ENCODE data around the gene FLNB. TPM values are rescaled to one million over a fixed set of nuclear protein-coding genes. Genes with fewer than 3 reads are reported as not detected.
A peak's percentile ranks its signal among the peaks of the same experiment; 100 is the strongest.
"Not testable (repeated sequence)": the region's sequence is repeated elsewhere in the genome, so short reads cannot be mapped to it uniquely, and the experiment has no call there.

FLNB gene
- total and polyA plus RNA-seq, 2 experiments from 2014 or later, result 69.4 to 172 TPM

DNA sequence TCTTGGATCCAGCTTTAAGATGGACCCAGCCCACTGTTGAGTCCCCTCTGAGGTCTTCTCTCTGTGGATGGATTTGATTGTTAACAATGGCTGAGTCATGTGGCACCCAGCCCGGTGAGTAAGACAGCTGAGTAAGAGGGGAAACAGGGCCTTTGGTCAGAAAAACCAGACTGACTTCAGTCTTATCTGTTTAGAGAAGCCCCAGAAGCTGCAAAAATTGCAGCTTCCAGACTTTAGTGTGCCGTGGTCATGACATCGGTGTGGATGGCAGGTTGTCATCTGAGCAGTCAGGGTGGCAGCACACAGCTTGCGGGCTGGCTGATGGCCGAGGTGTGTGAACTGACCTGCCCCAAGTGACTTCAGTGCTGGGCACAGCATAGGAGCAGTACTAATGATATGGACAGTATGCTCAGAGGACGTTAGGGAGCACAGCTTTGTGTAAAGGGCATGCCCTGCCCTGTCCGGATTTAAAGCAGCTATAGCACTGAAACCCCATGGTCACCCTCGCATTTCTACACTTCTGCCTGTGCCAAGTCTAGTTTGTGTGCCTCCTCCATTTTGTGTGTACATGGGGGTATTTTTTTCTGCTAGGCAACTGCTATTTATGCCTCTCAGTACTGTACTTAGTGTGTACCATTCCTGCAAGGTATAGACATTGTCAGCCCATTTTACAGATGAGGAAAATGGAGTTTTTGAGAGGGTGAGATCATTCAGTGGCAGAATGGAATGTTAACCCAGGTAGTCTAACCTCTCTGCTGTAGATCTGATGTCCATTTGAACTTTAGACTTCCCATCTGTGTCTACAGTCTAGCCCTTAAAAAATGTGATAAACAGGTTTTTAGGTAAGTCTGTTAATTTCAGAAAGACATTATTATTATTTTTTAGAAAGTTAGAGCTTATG is 44.4 kb downstream of the FLNB start:
- peak overlapping the region; percentile 98 for H3K27ac ChIP-seq
- WGBS (ENCODE audit: low lambda C conversion rate, missing lambda C conversion rate), result 35% methylated on average over 8 of the region's 8 CpGs

GRCh38 chr3:58054652-58055051 is 46.4 kb downstream of the FLNB start:
- TF ChIP-seq EZH2phosphoT487 (IDR thresholded peaks at IDR 0.05; ENCODE audit: low read depth, severe bottlenecking, unreplicated experiment) (no peak), EZH2 (IDR thresholded peaks at IDR 0.05; ENCODE audit: borderline replicate concordance) (no peak)
- TF ChIP-seq, protein P1, sequence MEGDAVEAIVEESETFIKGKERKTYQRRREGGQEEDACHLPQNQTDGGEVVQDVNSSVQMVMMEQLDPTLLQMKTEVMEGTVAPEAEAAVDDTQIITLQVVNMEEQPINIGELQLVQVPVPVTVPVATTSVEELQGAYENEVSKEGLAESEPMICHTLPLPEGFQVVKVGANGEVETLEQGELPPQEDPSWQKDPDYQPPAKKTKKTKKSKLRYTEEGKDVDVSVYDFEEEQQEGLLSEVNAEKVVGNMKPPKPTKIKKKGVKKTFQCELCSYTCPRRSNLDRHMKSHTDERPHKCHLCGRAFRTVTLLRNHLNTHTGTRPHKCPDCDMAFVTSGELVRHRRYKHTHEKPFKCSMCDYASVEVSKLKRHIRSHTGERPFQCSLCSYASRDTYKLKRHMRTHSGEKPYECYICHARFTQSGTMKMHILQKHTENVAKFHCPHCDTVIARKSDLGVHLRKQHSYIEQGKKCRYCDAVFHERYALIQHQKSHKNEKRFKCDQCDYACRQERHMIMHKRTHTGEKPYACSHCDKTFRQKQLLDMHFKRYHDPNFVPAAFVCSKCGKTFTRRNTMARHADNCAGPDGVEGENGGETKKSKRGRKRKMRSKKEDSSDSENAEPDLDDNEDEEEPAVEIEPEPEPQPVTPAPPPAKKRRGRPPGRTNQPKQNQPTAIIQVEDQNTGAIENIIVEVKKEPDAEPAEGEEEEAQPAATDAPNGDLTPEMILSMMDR (IDR thresholded peaks at IDR 0.05; ENCODE audit: poor library complexity), result no peak
- H3K4me1 ChIP-seq (ENCODE audit: insufficient read depth), result peaks cover 69% of the 10 kb centered on the region

More for the DNA sequence above, 44.4 kb downstream of the FLNB start:
- no peaks in the 10 kb centered on the region for H3K27me3 ChIP-seq
- no peak overlapping the region for H2AFZ ChIP-seq
- H3K4me2 ChIP-seq, result peak overlapping the region; percentile 57
- no peak overlapping the region for H3K4me3 ChIP-seq
- H3K79me2 ChIP-seq, result peaks cover 91% of the 10 kb centered on the region
- no peaks in the 10 kb centered on the region for H3K9me2 ChIP-seq (replicated peaks; ENCODE audit: insufficient read depth)
- no peaks in the 10 kb centered on the region for H3K36me3 ChIP-seq (replicated peaks; ENCODE audit: insufficient read depth, low read depth)
- no peaks in the 10 kb centered on the region for H4K20me1 ChIP-seq (ENCODE audit: insufficient read depth, poor library complexity, severe bottlenecking)
- TF ChIP-seq EZH2phosphoT487 (IDR thresholded peaks at IDR 0.05; ENCODE audit: low read depth, severe bottlenecking, unreplicated experiment), result no peak
- H3K4me1 ChIP-seq (ENCODE audit: insufficient read depth), result peaks cover 67% of the 10 kb centered on the region
- peak; percentile 86 for DNase-seq (ENCODE audit: low spot score)
- no peaks in the 10 kb centered on the region for H3K9me3 ChIP-seq (ENCODE audit: low read depth)

GRCh38 chr3:58055314-58055713 is 47.1 kb downstream of the FLNB start:
- TF ChIP-seq EZH2phosphoT487 (IDR thresholded peaks at IDR 0.05; ENCODE audit: low read depth, severe bottlenecking, unreplicated experiment) (no peak), EZH2 (IDR thresholded peaks at IDR 0.05; ENCODE audit: borderline replicate concordance) (no peak)
- TF ChIP-seq, protein P1 (IDR thresholded peaks at IDR 0.05; ENCODE audit: poor library complexity), result no peak
- Histone ChIP-seq H3K9me3 (ENCODE audit: low read depth) (no peaks in the 10 kb centered on the region), H3K79me2 (peaks cover 86% of the 10 kb centered on the region), H3K9me2 (replicated peaks; ENCODE audit: insufficient read depth) (no peaks in the 10 kb centered on the region), H3K4me1 (ENCODE audit: insufficient read depth) (peaks cover 69% of the 10 kb centered on the region), H2AFZ (no peak overlapping the region), H3K4me3 (no peak overlapping the region), H3K27ac (peak overlapping the region; percentile 98), H3K4me2 (no peak overlapping the region), H3K27me3 (no peaks in the 10 kb centered on the region), H3K36me3 (replicated peaks; ENCODE audit: insufficient read depth, low read depth) (no peaks in the 10 kb centered on the region), H4K20me1 (ENCODE audit: insufficient read depth, poor library complexity, severe bottlenecking) (no peaks in the 10 kb centered on the region)
- DNase-seq (ENCODE audit: low spot score), result no peak
- 94% methylated on average over 4 of the region's 4 CpGs for WGBS (ENCODE audit: low lambda C conversion rate, missing lambda C conversion rate)

More at GRCh38 chr3:58054652-58055051, 46.4 kb downstream of the FLNB start:
- Histone ChIP-seq H3K4me2 (no peak overlapping the region), H3K9me3 (ENCODE audit: low read depth) (no peaks in the 10 kb centered on the region), H3K36me3 (replicated peaks; ENCODE audit: insufficient read depth, low read depth) (no peaks in the 10 kb centered on the region), H3K9me2 (replicated peaks; ENCODE audit: insufficient read depth) (no peaks in the 10 kb centered on the region), H2AFZ (no peak overlapping the region), H3K27me3 (no peaks in the 10 kb centered on the region), H3K4me3 (no peak overlapping the region), H4K20me1 (ENCODE audit: insufficient read depth, poor library complexity, severe bottlenecking) (no peaks in the 10 kb centered on the region), H3K27ac (peak overlapping the region; percentile 98), H3K79me2 (peaks cover 89% of the 10 kb centered on the region)
- DNase-seq (ENCODE audit: low spot score), result no peak

DNA sequence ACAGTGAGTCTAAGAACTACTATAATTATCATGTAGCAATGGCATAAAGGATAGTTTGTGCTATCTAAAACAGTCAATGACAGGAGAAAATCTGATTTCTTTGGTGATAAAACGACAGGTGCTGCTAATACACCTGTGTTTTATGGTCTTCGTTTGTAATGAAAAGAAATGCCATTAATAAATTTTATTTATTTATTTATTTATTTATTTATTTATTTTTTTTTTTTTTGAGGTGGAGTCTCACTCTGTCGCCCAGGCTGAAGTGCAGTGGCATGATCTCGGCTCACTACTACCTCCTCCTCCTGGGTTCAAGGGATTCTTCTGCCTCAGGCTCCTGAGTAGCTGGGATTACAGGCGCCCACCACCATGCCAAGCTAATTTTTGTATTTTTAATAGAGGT is 47.7 kb downstream of the FLNB start:
- not testable (repeated sequence) for H3K27me3 ChIP-seq; H3K27ac ChIP-seq; H3K4me2 ChIP-seq; H3K9me3 ChIP-seq (ENCODE audit: low read depth); DNase-seq (ENCODE audit: low spot score); H4K20me1 ChIP-seq (ENCODE audit: insufficient read depth, poor library complexity, severe bottlenecking); H2AFZ ChIP-seq; H3K36me3 ChIP-seq (replicated peaks; ENCODE audit: insufficient read depth, low read depth); H3K9me2 ChIP-seq (replicated peaks; ENCODE audit: insufficient read depth); H3K4me3 ChIP-seq
- peaks cover 82% of the 10 kb centered on the region for H3K79me2 ChIP-seq
- 96% methylated on average over 5 of the region's 5 CpGs for WGBS (ENCODE audit: low lambda C conversion rate, missing lambda C conversion rate)
- H3K4me1 ChIP-seq (ENCODE audit: insufficient read depth), result peaks cover 67% of the 10 kb centered on the region

Measured in hepatocyte (in vitro differentiated cells).